HepG2 (cell line): ENCODE data around the gene RYR2.

Source experiments
- CTCF ChIP-seq: sonication (generic); formaldehyde crosslinking; IDR thresholded peaks from 2 replicates; pipeline ENCODE4 v1.5.0; 2020; ENCODE audit warnings: mild to moderate bottlenecking, missing genetic modification reagents, moderate library complexity
- MLXIP ChIP-seq: sonication (generic); formaldehyde crosslinking; IDR thresholded peaks from 2 replicates; pipeline ENCODE4 v1.9.0; 2021; ENCODE audit warnings: missing genetic modification reagents, borderline replicate concordance
- POLR2G ChIP-seq: fragments of 200-400 bp; formaldehyde crosslinking; IDR thresholded peaks from 2 replicates; pipeline ENCODE4 v1.6.1; 2018; ENCODE audit warnings: mild to moderate bottlenecking, low read depth, low read length, moderate library complexity
- RBM39 ChIP-seq: fragments of 200-400 bp; formaldehyde crosslinking; IDR thresholded peaks from one replicate; pipeline ENCODE4 v1.6.1; 2018; ENCODE audit warnings: antibody characterized with exemption, mild to moderate bottlenecking, low read depth, low read length; ENCODE audit not compliant: poor library complexity, severe bottlenecking
- THYN1 ChIP-seq: sonication (generic); formaldehyde crosslinking; IDR thresholded peaks from 2 replicates; pipeline ENCODE4 v1.8.1; 2023; ENCODE audit warnings: low read depth, mild to moderate bottlenecking, moderate library complexity, missing genetic modification reagents, borderline replicate concordance
- YY1 ChIP-seq: IDR thresholded peaks from 2 replicates; pipeline ENCODE4 v1.6.1; 2011; ENCODE audit warnings: low read length, low read depth, moderate library complexity, mild to moderate bottlenecking; ENCODE audit not compliant: insufficient read depth, insufficient replicate concordance

- TF ChIP-seq CTCF (CRISPR knock-in tag) (no peak), RBM39 (no peak), THYN1 (CRISPR knock-in tag) (no peak), YY1 (no peak), POLR2G (no peak), MLXIP (CRISPR knock-in tag) (no peak)
Measured at GRCh38 chr1:237228421-237228820, 186.4 kb downstream of the RYR2 start.
